ENCODE data around the gene RBM6. TPM values are rescaled to one million over a fixed set of nuclear protein-coding genes. Genes with fewer than 3 reads are reported as not detected.
"Not testable (repeated sequence)": the region's sequence is repeated elsewhere in the genome, so short reads cannot be mapped to it uniquely, and the experiment has no call there.

The RBM6 gene
- total RNA-seq, 2 donors from 2014 or later, result 38.2 to 45.4 TPM

DNA sequence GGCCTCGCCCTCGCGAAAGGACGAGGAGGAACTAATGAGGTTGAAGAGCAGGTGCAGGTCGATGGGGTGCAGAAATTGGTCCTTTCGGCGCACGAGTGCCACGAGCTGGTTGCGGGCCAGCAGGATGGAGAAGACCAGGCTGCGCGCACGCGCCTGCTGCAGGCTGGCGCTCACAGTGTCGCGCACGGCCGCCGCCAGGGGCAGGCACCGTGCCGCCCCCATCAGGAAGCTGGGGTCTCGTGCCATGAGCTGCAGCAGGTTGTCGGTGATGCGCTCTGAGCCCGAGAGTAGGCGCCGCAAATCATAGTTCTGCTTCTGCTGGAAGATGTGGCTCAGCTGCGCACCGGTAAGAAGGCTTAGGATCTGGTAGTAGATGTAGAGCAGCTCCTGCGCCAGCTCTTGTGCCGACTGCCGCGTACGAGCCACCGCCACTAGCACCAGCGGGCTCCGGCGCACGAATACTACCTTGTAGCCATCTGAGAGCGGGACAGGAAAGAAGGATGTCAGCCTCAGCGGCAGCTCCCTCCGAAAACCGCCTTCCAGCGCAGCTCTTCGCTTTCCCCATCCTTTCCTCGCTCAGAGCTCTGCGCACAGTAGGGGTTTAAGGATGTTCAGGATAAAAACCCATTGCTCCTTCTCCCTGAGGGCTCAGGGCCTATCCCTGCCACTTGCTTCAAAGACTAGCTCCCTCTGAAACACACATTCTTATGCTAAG lies 29.4 kb upstream of the RBM6 start:
- ATAC-seq (no peak), DNase-seq (no peak)
- intact Hi-C loops (cut with DNase I), result no loop called here

DNA sequence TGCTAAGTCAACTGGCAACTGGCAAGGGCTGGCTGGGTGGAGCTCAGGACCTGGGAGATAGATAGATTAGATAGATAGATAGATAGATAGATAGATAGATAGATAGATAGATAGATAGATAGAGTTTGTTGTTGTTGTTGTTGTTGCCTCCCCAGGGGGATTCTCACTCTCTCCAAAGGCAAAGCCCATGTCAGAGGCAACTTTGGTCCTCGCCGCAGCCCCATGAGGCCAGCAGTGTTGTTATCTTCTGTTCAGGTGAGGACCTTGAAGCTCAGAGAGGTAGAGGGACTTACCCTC lies 28.9 kb upstream of the RBM6 start:
- no peak for ATAC-seq
- intact Hi-C loops (cut with DNase I), result no loop called here
- DNase-seq, result no peak

GRCh38 chr3:49911611-49912010 lies 28.3 kb upstream of the RBM6 start:
- intact Hi-C loops (cut with DNase I), result no loop called here
- DNase-seq (no peak), ATAC-seq (no peak)

DNA sequence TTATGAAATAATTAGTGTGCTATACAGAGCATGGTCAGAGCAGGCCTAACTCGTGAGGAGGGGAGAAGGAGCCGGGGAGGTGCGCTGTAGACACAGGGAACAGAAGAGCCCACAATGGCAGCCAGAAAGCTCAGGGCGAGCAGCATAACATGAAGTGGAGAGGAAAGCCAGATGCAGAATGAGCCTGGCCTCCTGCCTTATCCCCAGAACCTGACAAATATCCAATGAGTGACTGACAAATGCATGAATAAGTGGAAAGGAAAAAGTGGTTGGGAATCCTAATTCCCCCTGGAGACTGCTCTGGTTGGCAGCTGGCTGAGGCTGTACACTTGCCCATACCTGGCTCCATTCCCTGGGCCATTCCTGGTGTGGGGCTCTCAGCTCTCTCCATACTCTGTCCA lies 27.1 kb upstream of the RBM6 start:
- no peak for DNase-seq
- intact Hi-C loops (cut with DNase I), result no loop called here
- peak in 1 of 2 donors; percentile 58 for ATAC-seq

DNA sequence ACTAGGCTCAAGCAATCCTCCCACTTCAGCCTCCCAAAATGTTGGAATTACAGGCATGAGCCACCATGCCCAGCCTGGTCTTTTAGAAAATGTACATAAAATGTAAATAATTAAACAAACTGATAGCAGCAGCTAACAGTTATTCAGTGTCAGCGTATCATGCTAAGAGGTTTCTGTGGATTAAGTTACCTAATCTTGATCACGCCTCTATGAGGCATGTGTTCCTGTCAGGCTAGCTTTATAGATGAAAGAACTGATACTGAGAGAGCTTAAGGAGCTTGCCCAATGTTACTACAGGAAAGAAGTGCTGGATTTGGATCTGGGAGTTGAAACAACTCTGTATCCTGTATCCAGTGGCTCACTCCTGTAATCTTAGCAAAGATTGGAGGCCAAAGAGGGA lies 25.0 kb upstream of the RBM6 start:
- intact Hi-C loops (cut with DNase I), result no loop called here
- ATAC-seq (no peak), DNase-seq (no peak)

- peak in 1 of 2 donors; percentile 24 for ATAC-seq
- intact Hi-C loops (cut with DNase I), result no loop called here
- no peak for DNase-seq
Observed at GRCh38 chr3:49916686-49917085, 23.3 kb upstream of the RBM6 start.

DNA sequence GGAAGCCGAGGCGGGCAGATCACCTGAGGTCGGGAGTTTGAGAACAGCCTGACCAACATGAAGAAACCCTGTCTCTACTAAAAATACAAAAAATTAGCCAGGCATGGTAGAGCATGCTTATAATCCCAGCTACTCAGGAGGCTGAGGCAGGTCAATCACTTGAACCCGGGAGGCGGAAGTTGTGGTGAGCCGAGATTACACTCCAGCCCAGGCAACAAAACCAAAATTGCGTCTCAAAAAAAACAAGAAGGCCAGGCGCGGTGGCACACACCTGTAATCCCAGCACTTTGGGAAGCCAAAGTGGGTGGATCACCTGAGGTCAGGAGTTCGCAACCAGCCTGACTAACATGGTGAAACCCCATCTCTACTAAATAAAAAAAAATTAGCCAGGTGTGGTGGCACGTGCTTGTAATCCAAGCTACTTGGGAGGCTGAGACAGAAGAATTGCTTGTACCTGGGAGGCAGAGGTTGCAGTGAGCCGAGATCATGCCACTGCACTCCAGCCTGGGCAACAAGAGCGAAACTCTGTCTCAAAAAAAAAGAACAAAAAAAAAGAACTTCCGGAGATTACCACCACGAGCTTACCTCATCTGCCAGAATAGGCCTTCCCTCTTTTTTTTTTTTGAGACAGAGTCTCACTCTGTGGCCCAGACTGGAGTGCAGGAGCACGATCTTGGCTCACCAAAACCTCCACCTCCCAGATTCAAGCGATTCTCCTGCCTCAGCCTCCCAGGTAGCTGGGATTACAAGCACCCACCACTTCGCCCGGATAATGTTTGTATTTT lies 22.0 kb upstream of the RBM6 start:
- ATAC-seq; DNase-seq; intact Hi-C loops (cut with DNase I): not testable (repeated sequence)

GRCh38 chr3:49924683-49925082 lies 15.3 kb upstream of the RBM6 start:
- intact Hi-C loops (cut with DNase I), result no loop called here
- no peak for DNase-seq
- no peak for ATAC-seq

DNA sequence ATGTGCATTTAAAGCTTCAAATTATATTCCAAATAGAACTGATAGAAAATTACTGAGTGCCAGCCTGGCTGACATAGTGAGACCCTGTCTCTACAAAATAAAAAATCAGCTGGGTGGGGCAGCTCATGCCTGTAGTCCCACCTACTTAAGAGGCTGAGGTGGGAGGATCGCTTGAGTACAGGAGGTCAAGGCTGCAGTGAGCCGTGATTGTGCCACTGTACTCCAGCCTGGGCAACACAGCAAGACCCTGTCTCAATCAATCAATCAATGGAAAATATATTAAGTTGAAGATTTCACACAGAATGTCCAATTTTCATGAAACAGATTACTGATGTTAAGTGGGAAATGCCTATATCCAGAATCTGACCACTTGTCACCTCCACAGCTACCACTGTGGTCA lies 14.5 kb upstream of the RBM6 start:
- no peak for ATAC-seq
- DNase-seq, result no peak
- intact Hi-C loops (cut with DNase I), result no loop called here

DNA sequence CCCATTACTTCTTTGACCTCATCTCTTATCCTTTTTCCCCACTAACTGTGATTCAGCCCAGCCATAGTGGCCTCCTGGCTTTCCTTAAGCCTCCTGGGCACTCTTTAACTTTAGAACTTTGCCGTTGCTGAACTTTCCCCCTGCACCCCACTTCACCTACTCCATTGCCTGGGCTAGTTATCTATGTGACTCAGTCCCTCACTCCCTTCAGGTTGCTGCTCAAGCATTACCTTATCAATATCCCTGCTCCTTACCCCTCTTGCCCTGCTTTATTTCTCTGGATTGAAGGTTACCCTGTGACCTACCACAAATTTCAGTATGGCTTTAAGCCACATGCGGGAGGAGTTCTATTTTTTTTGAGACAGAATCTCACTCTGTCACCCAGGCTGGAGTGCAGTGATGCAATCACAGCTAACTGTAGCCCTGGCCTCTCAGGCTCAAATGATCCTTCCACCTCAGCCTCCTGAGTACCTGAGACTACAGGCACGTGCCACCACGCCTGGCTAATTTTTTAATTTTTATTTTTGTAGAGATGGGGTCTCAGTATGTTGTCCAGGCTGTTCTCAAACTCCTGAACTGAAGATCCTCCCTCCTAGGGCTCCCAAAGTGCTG lies 13.7 kb upstream of the RBM6 start:
- DNase-seq (no peak), ATAC-seq (no peak)
- intact Hi-C loops (cut with DNase I), result no loop called here

DNA sequence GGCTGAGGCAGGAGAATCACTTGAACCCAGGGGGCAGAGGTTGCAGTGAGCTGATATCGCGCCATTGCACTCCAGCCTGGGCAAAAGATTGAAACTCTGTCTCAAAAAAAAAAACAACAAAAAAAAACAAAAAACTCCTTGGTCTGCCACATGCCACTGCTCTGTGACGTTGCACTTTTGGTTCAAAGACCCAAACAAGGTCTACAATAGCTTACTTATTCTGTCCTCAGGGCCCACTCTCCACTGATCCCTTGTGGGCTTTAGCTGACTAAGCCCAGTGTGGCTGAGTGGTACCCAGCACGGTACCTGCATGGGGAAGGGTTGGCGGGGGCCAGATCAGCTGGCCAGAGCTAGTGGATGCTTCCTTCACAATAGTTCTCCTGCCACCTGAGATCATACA lies 12.2 kb upstream of the RBM6 start:
- intact Hi-C loops (cut with DNase I), result no loop called here
- DNase-seq (no peak), ATAC-seq (no peak)

GRCh38 chr3:49928481-49929017 lies 11.4 kb upstream of the RBM6 start:
- intact Hi-C loops (cut with DNase I), result no loop called here
- no peak for ATAC-seq
- no peak for DNase-seq

GRCh38 chr3:49929291-49930167 lies 10.4 kb upstream of the RBM6 start, which contains the start of gene MON1A:
Gene MON1A (minus strand): TSS chr3:49929811. CDS start chr3:49913346, 16,465 bp downstream.
- peak; percentile 98 for DNase-seq
- intact Hi-C loops (cut with DNase I), result no loop called here
- ATAC-seq, result peak; percentile 98 to 100

GRCh38 chr3:49930168-49930690 lies 9.7 kb upstream of the RBM6 start:
- intact Hi-C loops (cut with DNase I), result no loop called here

GRCh38 chr3:49930922-49931321 lies 9.0 kb upstream of the RBM6 start:
- ATAC-seq, result no peak
- intact Hi-C loops (cut with DNase I), result no loop called here
- no peak for DNase-seq

More at GRCh38 chr3:49930168-49930690, 9.7 kb upstream of the RBM6 start:
- DNase-seq (no peak), ATAC-seq (peak; percentile 2 to 12)

GRCh38 chr3:49932281-49932680 lies 7.7 kb upstream of the RBM6 start:
- intact Hi-C loops (cut with DNase I); ATAC-seq; DNase-seq: not testable (repeated sequence)

GRCh38 chr3:49937090-49937489 lies 2.9 kb upstream of the RBM6 start:
- ATAC-seq (no peak), DNase-seq (no peak)
- intact Hi-C loops (cut with DNase I), result no loop called here

- intact Hi-C loops (cut with DNase I), result no loop called here
- DNase-seq (no peak), ATAC-seq (no peak)
Observed at GRCh38 chr3:49940667-49941249, 808 bp downstream of the RBM6 start.

GRCh38 chr3:49942651-49943050 lies 2.7 kb downstream of the RBM6 start:
- ATAC-seq (no peak), DNase-seq (no peak)
- intact Hi-C loops (cut with DNase I), result no loop called here

Data from left cardiac atrium (tissue), 4 donors.